ENCODE measurements around the gene TIGD1. TPM values are rescaled to one million over a fixed set of nuclear protein-coding genes. Genes with fewer than 3 reads are reported as not detected.
A peak's percentile ranks its signal among the peaks of the same experiment; 100 is the strongest.

The TIGD1 gene
- total and polyA plus RNA-seq, 2 of the 13 experiments (the other 11 are each of a cell fraction or from before 2014, with no cell fraction given) = 3.5 to 9.5 TPM

DNA sequence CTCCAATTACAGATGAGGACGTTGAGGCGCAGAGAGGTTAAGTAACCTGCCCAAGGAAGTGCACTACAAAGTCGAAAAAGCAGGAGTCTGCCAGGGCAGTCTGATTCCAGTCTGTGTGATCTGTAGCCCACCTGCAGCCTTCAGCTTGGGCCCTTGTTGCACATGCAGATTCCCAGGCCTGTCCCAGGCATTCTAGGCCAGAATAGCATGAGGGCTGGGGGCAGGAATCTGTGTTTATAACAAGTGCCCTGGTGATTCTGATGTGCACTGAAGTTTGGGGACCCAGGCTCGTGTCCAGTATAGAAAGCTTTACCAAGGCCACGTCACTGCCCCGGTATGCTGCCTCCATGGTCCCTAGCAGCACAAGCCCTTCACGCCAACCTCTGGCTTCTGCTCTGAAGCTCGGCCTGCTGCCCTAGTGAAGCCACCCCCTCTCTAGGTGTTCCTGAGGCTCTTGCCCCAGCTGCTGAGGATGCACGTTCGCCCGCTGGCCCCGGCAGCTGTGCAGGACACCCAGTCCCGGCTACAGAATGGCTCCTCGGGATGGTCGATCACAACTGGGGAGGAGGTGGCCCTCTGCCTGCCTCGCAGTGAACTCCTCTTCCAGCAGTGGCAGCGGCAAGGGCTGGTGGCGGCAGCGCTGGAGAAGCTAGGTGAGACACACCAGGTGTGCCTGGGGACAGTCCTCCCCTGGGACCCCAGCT is 6.3 kb downstream of the TIGD1 start (continued):
- TF ChIP-seq, protein P1, sequence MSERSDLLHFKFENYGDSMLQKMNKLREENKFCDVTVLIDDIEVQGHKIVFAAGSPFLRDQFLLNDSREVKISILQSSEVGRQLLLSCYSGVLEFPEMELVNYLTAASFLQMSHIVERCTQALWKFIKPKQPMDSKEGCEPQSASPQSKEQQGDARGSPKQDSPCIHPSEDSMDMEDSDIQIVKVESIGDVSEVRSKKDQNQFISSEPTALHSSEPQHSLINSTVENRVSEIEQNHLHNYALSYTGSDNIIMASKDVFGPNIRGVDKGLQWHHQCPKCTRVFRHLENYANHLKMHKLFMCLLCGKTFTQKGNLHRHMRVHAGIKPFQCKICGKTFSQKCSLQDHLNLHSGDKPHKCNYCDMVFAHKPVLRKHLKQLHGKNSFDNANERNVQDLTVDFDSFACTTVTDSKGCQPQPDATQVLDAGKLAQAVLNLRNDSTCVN (CRISPR knock-in tag; IDR thresholded peaks at IDR 0.05; ENCODE audit: borderline replicate concordance) = no peak
- TF ChIP-seq SIN3B (IDR thresholded peaks at IDR 0.05; ENCODE audit: low read length) (no peak), ZNF333 (CRISPR knock-in tag; IDR thresholded peaks at IDR 0.05; ENCODE audit: borderline replicate concordance) (no peak), EED (CRISPR knock-in tag; IDR thresholded peaks at IDR 0.05) (no peak), ZNF557 (CRISPR knock-in tag; IDR thresholded peaks at IDR 0.05) (no peak), SRSF1 (optimal IDR thresholded peaks at IDR 0.05; ENCODE audit: low read depth, low read length) (no peak), ARNTL (CRISPR knock-in tag; IDR thresholded peaks at IDR 0.05) (no peak), EP300 (IDR thresholded peaks at IDR 0.05; ENCODE audit: low read depth in 2 of 2, low read length in 2 of 2) (no peak), EP300 (CRISPR knock-in tag; IDR thresholded peaks at IDR 0.05; ENCODE audit: borderline replicate concordance) (no peak), CHCHD3 (CRISPR knock-in tag; IDR thresholded peaks at IDR 0.05) (0 out of 2 replicates have a peak, but pooled peaks have one; percentile 34), ZNF7 (CRISPR knock-in tag; IDR thresholded peaks at IDR 0.05) (no peak), SSRP1 (CRISPR knock-in tag; IDR thresholded peaks at IDR 0.05) (no peak), ZFP41 (CRISPR knock-in tag; IDR thresholded peaks at IDR 0.05; ENCODE audit: borderline replicate concordance) (no peak), ZNF775 (CRISPR knock-in tag; IDR thresholded peaks at IDR 0.05; ENCODE audit: borderline replicate concordance) (no peak)
- TF ChIP-seq, protein P2, sequence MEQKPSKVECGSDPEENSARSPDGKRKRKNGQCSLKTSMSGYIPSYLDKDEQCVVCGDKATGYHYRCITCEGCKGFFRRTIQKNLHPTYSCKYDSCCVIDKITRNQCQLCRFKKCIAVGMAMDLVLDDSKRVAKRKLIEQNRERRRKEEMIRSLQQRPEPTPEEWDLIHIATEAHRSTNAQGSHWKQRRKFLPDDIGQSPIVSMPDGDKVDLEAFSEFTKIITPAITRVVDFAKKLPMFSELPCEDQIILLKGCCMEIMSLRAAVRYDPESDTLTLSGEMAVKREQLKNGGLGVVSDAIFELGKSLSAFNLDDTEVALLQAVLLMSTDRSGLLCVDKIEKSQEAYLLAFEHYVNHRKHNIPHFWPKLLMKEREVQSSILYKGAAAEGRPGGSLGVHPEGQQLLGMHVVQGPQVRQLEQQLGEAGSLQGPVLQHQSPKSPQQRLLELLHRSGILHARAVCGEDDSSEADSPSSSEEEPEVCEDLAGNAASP (CRISPR knock-in tag; IDR thresholded peaks at IDR 0.05; ENCODE audit: borderline replicate concordance) = no peak
- TF ChIP-seq, protein P3, sequence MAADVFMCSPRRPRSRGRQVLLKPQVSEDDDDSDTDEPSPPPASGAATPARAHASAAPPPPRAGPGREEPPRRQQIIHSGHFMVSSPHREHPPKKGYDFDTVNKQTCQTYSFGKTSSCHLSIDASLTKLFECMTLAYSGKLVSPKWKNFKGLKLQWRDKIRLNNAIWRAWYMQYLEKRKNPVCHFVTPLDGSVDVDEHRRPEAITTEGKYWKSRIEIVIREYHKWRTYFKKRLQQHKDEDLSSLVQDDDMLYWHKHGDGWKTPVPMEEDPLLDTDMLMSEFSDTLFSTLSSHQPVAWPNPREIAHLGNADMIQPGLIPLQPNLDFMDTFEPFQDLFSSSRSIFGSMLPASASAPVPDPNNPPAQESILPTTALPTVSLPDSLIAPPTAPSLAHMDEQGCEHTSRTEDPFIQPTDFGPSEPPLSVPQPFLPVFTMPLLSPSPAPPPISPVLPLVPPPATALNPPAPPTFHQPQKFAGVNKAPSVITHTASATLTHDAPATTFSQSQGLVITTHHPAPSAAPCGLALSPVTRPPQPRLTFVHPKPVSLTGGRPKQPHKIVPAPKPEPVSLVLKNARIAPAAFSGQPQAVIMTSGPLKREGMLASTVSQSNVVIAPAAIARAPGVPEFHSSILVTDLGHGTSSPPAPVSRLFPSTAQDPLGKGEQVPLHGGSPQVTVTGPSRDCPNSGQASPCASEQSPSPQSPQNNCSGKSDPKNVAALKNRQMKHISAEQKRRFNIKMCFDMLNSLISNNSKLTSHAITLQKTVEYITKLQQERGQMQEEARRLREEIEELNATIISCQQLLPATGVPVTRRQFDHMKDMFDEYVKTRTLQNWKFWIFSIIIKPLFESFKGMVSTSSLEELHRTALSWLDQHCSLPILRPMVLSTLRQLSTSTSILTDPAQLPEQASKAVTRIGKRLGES (CRISPR knock-in tag; IDR thresholded peaks at IDR 0.05; ENCODE audit: borderline replicate concordance) = no peak
- TF ChIP-seq, protein P4, sequence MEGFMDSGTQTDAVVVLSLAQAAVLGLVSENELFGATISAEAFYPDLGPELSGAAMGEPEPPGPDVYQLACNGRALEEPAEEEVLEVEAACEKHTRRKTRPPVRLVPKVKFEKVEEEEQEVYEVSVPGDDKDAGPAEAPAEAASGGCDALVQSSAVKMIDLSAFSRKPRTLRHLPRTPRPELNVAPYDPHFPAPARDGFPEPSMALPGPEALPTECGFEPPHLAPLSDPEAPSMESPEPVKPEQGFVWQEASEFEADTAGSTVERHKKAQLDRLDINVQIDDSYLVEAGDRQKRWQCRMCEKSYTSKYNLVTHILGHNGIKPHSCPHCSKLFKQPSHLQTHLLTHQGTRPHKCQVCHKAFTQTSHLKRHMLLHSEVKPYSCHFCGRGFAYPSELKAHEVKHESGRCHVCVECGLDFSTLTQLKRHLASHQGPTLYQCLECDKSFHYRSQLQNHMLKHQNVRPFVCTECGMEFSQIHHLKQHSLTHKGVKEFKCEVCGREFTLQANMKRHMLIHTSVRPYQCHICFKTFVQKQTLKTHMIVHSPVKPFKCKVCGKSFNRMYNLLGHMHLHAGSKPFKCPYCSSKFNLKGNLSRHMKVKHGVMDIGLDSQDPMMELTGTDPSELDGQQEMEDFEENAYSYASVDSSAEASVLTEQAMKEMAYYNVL (CRISPR knock-in tag; IDR thresholded peaks at IDR 0.05; ENCODE audit: borderline replicate concordance) = no peak
- TF ChIP-seq, protein P5, sequence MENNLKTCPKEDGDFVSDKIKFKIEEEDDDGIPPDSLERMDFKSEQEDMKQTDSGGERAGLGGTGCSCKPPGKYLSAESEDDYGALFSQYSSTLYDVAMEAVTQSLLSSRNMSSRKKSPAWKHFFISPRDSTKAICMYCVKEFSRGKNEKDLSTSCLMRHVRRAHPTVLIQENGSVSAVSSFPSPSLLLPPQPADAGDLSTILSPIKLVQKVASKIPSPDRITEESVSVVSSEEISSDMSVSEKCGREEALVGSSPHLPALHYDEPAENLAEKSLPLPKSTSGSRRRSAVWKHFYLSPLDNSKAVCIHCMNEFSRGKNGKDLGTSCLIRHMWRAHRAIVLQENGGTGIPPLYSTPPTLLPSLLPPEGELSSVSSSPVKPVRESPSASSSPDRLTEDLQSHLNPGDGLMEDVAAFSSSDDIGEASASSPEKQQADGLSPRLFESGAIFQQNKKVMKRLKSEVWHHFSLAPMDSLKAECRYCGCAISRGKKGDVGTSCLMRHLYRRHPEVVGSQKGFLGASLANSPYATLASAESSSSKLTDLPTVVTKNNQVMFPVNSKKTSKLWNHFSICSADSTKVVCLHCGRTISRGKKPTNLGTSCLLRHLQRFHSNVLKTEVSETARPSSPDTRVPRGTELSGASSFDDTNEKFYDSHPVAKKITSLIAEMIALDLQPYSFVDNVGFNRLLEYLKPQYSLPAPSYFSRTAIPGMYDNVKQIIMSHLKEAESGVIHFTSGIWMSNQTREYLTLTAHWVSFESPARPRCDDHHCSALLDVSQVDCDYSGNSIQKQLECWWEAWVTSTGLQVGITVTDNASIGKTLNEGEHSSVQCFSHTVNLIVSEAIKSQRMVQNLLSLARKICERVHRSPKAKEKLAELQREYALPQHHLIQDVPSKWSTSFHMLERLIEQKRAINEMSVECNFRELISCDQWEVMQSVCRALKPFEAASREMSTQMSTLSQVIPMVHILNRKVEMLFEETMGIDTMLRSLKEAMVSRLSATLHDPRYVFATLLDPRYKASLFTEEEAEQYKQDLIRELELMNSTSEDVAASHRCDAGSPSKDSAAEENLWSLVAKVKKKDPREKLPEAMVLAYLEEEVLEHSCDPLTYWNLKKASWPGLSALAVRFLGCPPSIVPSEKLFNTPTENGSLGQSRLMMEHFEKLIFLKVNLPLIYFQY (CRISPR knock-in tag; IDR thresholded peaks at IDR 0.05; ENCODE audit: borderline replicate concordance) = no peak
